Thymus (tissue), 11 donors: ENCODE results near the gene MTUS2. TPM values are rescaled to one million over a fixed set of nuclear protein-coding genes. Genes with fewer than 3 reads are reported as not detected.

ENCODE experiments used
- DNase-seq, 9 donors: peaks; one replicate each; pipeline ENCODE4 v3.0.0-alpha.2; 2013; ENCODE audit warnings: low spot score in 9 of 9, low read depth in 6 of 9, missing footprints in 1 of 9
- H3K27ac ChIP-seq, 2 donors: one replicate each; pipeline ENCODE4 v1.5.1; 2013; ENCODE audit warnings: control low read depth in 1 of 2, low read depth in 1 of 2, low read length in 1 of 2, mild to moderate bottlenecking in 1 of 2, moderate library complexity in 1 of 2
- H3K27me3 ChIP-seq, 2 donors: one replicate each; pipeline ENCODE4 v1.5.1; 2013; ENCODE audit warnings: low read length in 1 of 2; ENCODE audit not compliant: control insufficient read depth in 2 of 2, insufficient read depth in 1 of 2
- H3K36me3 ChIP-seq, 2 donors: one replicate each; pipeline ENCODE4 v1.5.1; 2013; ENCODE audit warnings: low read length in 1 of 2, mild to moderate bottlenecking in 1 of 2, moderate library complexity in 1 of 2; ENCODE audit not compliant: control insufficient read depth in 2 of 2, insufficient read depth in 2 of 2
- H3K4me1 ChIP-seq, 2 donors: one replicate each; pipeline ENCODE4 v1.5.1; 2013; ENCODE audit warnings: low read length in 2 of 2; ENCODE audit not compliant: control insufficient read depth in 2 of 2, insufficient read depth in 2 of 2
- H3K4me3 ChIP-seq, 2 donors: one replicate each; pipeline ENCODE4 v1.5.1; 2013; ENCODE audit warnings: low read length in 2 of 2, control low read depth in 1 of 2, mild to moderate bottlenecking in 1 of 2
- H3K9me3 ChIP-seq, 2 donors: one replicate each; pipeline ENCODE4 v1.5.1; 2013; ENCODE audit warnings: low read length in 1 of 2, mild to moderate bottlenecking in 1 of 2; ENCODE audit not compliant: control insufficient read depth in 2 of 2, insufficient read depth in 1 of 2
- WGBS: extraction: QIAGEN DNeasy Blood & Tissue Kit; methylation state at CpG from one replicate; pipeline ENCODE4 v1.1.7; 2013; 5-methylcytosine and 5-hydroxymethylcytosine counted together
- polyA plus RNA-seq: library from polyadenylated mRNA; stranded (reverse); fragments of 200-250 nt; gene quantifications from one replicate; pipeline ENCODE4 v1.2.3, GENCODE V29; 2013
- total RNA-seq: library from RNA; stranded (reverse); fragments of 120-200 nt; gene quantifications from one replicate; pipeline ENCODE4 v1.2.4, GENCODE V29; 2013
- donor health status: healthy.

MTUS2 gene
- total and polyA plus RNA-seq, 2 donors = 0.09 to 0.18 TPM

DNA sequence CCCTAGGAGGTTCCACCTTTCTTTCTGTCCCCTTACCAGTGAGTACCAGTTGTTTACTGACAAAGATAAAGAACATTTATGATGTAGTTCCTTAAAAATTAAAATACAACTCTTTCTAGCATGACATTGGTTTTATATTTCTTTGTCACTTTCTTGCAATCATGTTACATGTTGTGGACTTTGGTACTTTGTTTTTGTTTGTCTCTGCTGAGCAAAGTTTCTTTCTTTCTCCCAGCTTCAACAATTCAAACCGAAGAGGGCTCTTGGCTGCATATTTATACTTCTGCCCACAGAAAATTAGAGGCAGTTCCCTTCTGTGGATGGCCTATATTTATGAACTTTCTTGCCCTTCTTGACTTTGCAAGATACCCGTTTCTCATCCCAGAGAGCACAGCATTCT lies 201.2 kb downstream of the MTUS2 start:
- no peaks in the 10 kb centered on the region for H3K27me3 ChIP-seq
- H3K4me1 ChIP-seq = no peaks in the 10 kb centered on the region
- peaks cover 0 to under 1% of the 10 kb centered on the region in 2 donors for H3K9me3 ChIP-seq
- DNase-seq = no peak
- H3K4me3 ChIP-seq = no peak overlapping the region
- WGBS = 74% methylated on average over 2 of the region's 2 CpGs
- H3K27ac ChIP-seq = no peak overlapping the region
- H3K36me3 ChIP-seq = no peaks in the 10 kb centered on the region

GRCh38 chr13:29021717-29022116 lies 201.6 kb downstream of the MTUS2 start:
- no peaks in the 10 kb centered on the region for H3K27me3 ChIP-seq
- peaks cover 0 to 3% of the 10 kb centered on the region in 2 donors for H3K9me3 ChIP-seq
- DNase-seq = no peak
- no peak overlapping the region for H3K27ac ChIP-seq
- no peaks in the 10 kb centered on the region for H3K36me3 ChIP-seq
- no peak overlapping the region for H3K4me3 ChIP-seq
- H3K4me1 ChIP-seq = no peaks in the 10 kb centered on the region
- WGBS = 94% methylated on average over 5 of the region's 5 CpGs

- peaks cover 0 to 3% of the 10 kb centered on the region in 2 donors for H3K9me3 ChIP-seq
- no peaks in the 10 kb centered on the region for H3K4me1 ChIP-seq
- H3K4me3 ChIP-seq = no peak overlapping the region
- no peak overlapping the region for H3K27ac ChIP-seq
- WGBS = 93% methylated on average over 4 of the region's 4 CpGs
- no peaks in the 10 kb centered on the region for H3K27me3 ChIP-seq
- H3K36me3 ChIP-seq = no peaks in the 10 kb centered on the region
- no peak for DNase-seq
Observed at GRCh38 chr13:29022410-29022809, 202.3 kb downstream of the MTUS2 start.

- Histone ChIP-seq H3K36me3 (no peaks in the 10 kb centered on the region), H3K27ac (no peak overlapping the region), H3K4me1 (no peaks in the 10 kb centered on the region), H3K27me3 (no peaks in the 10 kb centered on the region), H3K9me3 (peaks cover 0 to 3% of the 10 kb centered on the region in 2 donors), H3K4me3 (no peak overlapping the region)
- DNase-seq = no peak
- 93% methylated on average over 3 of the region's 3 CpGs for WGBS
Observed at GRCh38 chr13:29022968-29023367, 202.8 kb downstream of the MTUS2 start.

DNA sequence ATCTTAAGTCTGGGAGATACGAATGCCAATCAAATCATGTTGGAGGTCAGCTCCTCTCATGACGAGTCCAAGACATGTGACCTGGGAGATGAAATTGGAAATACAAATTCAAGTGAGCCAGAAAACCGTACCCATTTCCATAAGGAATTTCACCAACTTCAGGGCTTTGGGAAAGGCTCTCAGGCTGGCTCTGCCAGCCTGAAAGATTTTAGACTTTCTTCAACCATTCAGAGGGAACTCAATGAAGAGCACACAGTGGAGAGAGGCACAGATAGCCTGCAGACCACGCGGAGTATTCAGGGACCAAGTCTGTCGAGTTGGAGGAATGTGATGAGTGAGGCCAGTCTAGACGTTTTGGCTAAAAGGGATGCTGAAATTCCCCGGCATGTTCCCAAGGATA lies 204.6 kb downstream of the MTUS2 start:
- no peaks in the 10 kb centered on the region for H3K27me3 ChIP-seq
- no peak overlapping the region for H3K4me3 ChIP-seq
- H3K4me1 ChIP-seq = no peaks in the 10 kb centered on the region
- no peaks in the 10 kb centered on the region for H3K36me3 ChIP-seq
- no peak overlapping the region for H3K27ac ChIP-seq
- 91% methylated on average over 8 of the region's 8 CpGs for WGBS
- peaks cover 0 to 3% of the 10 kb centered on the region in 2 donors for H3K9me3 ChIP-seq
- no peak for DNase-seq

DNA sequence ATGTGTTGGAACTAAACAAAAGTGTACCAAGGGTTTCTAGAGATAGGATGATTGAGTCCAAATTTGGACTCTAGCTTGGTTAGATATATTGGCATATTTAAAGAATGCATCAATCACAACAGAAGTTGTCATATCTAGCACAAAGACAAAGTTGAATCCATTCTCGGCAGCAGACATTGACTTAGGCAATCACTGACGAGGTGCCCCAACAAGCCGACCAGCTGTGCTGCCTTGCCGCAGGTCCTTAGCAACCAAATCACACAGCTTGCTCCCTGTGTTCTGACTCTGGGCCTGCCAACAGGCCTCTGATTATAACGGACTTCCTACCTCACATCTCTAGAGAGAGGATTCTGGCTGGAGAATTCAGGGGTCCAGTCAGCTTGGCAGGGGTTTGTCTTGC lies 208.7 kb downstream of the MTUS2 start:
- DNase-seq = no peak
- H3K4me1 ChIP-seq = no peaks in the 10 kb centered on the region
- H3K27me3 ChIP-seq = no peaks in the 10 kb centered on the region
- 96% methylated on average over 5 of the region's 5 CpGs for WGBS
- peaks cover 0 to 3% of the 10 kb centered on the region in 2 donors for H3K9me3 ChIP-seq
- H3K4me3 ChIP-seq = no peak overlapping the region
- no peak overlapping the region for H3K27ac ChIP-seq
- H3K36me3 ChIP-seq = no peaks in the 10 kb centered on the region

DNA sequence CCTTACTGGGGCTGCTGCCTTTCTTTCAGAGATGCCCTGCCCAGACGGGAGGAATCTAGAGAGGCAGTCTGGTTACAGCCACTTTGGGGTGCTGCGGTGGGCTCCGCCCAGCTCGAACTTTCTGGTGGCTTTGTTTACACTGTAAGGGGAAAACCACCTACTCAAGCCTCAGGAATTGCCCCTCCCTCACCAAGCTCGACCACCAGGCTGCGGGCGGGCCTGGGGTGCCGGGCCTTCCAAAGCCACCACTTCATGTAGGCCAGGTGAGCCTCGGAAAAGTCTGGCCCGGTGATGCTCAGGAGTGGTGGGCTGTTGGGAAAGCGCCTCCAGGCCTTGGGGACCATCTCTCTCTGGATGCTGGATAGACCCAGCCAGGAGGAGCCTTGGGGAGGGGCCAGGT lies 218.6 kb downstream of the MTUS2 start:
- 91% methylated on average over 11 of the region's 11 CpGs for WGBS
- Histone ChIP-seq H3K27me3 (no peaks in the 10 kb centered on the region), H3K4me1 (no peaks in the 10 kb centered on the region), H3K27ac (no peak overlapping the region), H3K36me3 (no peaks in the 10 kb centered on the region), H3K4me3 (no peak overlapping the region), H3K9me3 (no peaks in the 10 kb centered on the region)
- DNase-seq = no peak

DNA sequence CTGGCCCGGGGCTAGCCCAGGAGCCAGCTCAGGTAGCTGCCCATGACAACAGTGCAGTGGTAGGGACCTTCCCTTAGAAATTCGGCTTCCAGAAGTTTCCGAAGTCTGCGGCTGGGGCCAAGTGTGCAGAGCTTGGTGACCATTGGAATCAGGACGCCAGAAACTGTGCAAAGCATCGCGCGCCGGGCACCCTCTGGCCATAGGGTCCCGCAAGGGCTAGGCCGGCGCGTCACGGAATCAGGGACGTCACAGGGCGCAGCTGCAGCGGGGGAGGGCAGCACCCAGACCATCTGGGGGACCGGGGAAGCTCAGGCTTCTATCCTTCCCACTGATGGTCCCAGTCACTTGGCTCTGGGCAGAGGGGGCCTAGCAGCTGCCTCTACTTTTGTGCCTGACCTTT lies 219.1 kb downstream of the MTUS2 start:
- Histone ChIP-seq H3K4me3 (no peak overlapping the region), H3K27ac (no peak overlapping the region), H3K9me3 (no peaks in the 10 kb centered on the region), H3K36me3 (no peaks in the 10 kb centered on the region), H3K27me3 (no peaks in the 10 kb centered on the region), H3K4me1 (no peaks in the 10 kb centered on the region)
- DNase-seq = no peak
- 88% methylated on average over 18 of the region's 18 CpGs for WGBS

GRCh38 chr13:29046588-29046987 lies 226.4 kb downstream of the MTUS2 start:
- no peaks in the 10 kb centered on the region for H3K4me1 ChIP-seq
- H3K27me3 ChIP-seq = no peaks in the 10 kb centered on the region
- no peaks in the 10 kb centered on the region for H3K36me3 ChIP-seq
- no peak overlapping the region for H3K27ac ChIP-seq
- no peak for DNase-seq
- 47% methylated on average over 4 of the region's 4 CpGs for WGBS
- no peaks in the 10 kb centered on the region for H3K9me3 ChIP-seq
- H3K4me3 ChIP-seq = no peak overlapping the region

GRCh38 chr13:29049524-29049923 lies 229.4 kb downstream of the MTUS2 start:
- DNase-seq = no peak
- H3K36me3 ChIP-seq = no peaks in the 10 kb centered on the region
- WGBS = 85% methylated on average over 6 of the region's 6 CpGs
- no peaks in the 10 kb centered on the region for H3K27me3 ChIP-seq
- H3K27ac ChIP-seq = no peak overlapping the region
- H3K9me3 ChIP-seq = no peaks in the 10 kb centered on the region
- H3K4me3 ChIP-seq = no peak overlapping the region
- no peaks in the 10 kb centered on the region for H3K4me1 ChIP-seq
